Erythroblast (primary cell): Measurements from ENCODE around the gene CEP68.

Experiments used
- GATA1 ChIP-seq: IDR thresholded peaks from 2 replicates; pipeline ENCODE4 v1.6.1; 2011; ENCODE audit warnings: low read depth, mild to moderate bottlenecking, control low read depth, low read length, moderate library complexity
- POLR2A ChIP-seq: IDR thresholded peaks from 2 replicates; pipeline ENCODE4 v1.6.1; 2011; ENCODE audit warnings: mild to moderate bottlenecking, low read length

- TF ChIP-seq POLR2A, result no peak
- TF ChIP-seq GATA1, result no peak
These were observed 13.2 kb upstream of the CEP68 start for GRCh38 chr2:65043001-65043400.
